ENCODE data around the gene MAGEC2. TPM values are rescaled to one million over a fixed set of nuclear protein-coding genes. Genes with fewer than 3 reads are reported as not detected.

Gene MAGEC2, protein sequence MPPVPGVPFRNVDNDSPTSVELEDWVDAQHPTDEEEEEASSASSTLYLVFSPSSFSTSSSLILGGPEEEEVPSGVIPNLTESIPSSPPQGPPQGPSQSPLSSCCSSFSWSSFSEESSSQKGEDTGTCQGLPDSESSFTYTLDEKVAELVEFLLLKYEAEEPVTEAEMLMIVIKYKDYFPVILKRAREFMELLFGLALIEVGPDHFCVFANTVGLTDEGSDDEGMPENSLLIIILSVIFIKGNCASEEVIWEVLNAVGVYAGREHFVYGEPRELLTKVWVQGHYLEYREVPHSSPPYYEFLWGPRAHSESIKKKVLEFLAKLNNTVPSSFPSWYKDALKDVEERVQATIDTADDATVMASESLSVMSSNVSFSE
- total RNA-seq (not detected), polyA plus RNA-seq (ENCODE audit: insufficient read depth, low read depth, low replicate concordance) (not detected)
- long read RNA-seq, donor 1: 0 reads
- long read RNA-seq, donor 2: 0 reads
- long read RNA-seq, donor 3: 0 reads
- long read RNA-seq, donor 4: 0 reads
- long read RNA-seq, donor 5: 0 reads
- long read RNA-seq, donor 6: 0 reads
- long read RNA-seq, donor 7: 0 reads
- long read RNA-seq, donor 8: 0 reads
- long read RNA-seq, donor 9: 0 reads
- long read RNA-seq, donor 10: 0 reads

DNA sequence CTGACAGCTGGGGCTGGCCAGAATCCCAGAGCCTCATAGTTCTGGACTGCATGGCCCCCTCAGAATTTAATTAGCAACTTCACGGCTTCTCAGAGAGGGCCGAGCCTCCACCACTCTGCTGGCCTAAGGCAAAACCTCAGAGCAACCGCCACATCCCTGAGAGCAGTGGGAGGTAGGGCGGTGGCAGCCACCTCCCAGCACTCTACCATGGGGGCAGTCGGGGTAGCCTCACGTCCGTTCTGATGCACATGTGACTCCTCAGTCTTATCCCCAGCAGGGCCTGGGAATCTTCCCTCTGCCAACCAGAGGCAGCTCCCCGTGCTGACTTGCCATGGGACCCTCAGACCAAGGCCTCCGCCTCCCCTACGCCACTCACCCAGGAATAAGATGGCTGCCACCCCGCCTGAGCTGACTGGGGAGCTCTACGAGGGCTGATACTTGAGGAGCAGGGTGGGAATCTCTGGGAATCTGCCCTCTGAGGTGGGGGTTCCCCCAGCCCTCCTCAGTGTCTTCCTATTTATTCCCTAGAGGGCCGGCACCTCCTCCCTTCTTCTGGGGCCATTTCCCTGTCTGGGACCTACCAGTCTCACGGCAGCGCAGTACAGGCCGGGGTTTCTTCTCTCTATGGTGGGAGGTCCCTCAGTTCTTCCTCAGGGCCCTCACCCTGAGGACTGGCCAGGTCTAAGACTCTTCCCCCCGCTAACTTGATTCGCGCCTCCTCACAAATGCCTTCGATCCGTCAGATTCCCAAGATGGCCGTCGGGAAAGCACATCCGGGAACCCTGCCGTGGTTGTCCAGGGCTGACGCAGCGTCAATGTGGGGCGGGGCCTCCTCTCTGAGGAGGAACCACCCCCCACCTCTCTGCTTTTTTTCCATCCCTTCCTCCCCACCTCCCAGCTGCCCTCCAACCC lies at the start of gene MAGEC2:
MAGEC2 (minus strand) TSS at position 769 of the 912 bp plus-strand sequence. CDS start 1,303 bp downstream, outside the sequence.
- H3K4me1 ChIP-seq (ENCODE audit: control insufficient read depth in 2 of 3, insufficient read depth in 2 of 3, low read depth in 1 of 3, low read length in 3 of 3): no peaks in the 10 kb centered on the region
- no peaks in the 10 kb centered on the region for H3K27me3 ChIP-seq (ENCODE audit: control insufficient read depth, insufficient read depth, low read length)
- no peaks in the 10 kb centered on the region for H3K36me3 ChIP-seq (ENCODE audit: control insufficient read depth in 2 of 3, insufficient read depth in 3 of 3, low read length in 3 of 3)
- DNase-seq: no peak
- intact Hi-C loops (cut with DNase I): no loop called here
- TF ChIP-seq, protein P1, sequence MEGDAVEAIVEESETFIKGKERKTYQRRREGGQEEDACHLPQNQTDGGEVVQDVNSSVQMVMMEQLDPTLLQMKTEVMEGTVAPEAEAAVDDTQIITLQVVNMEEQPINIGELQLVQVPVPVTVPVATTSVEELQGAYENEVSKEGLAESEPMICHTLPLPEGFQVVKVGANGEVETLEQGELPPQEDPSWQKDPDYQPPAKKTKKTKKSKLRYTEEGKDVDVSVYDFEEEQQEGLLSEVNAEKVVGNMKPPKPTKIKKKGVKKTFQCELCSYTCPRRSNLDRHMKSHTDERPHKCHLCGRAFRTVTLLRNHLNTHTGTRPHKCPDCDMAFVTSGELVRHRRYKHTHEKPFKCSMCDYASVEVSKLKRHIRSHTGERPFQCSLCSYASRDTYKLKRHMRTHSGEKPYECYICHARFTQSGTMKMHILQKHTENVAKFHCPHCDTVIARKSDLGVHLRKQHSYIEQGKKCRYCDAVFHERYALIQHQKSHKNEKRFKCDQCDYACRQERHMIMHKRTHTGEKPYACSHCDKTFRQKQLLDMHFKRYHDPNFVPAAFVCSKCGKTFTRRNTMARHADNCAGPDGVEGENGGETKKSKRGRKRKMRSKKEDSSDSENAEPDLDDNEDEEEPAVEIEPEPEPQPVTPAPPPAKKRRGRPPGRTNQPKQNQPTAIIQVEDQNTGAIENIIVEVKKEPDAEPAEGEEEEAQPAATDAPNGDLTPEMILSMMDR (IDR thresholded peaks at IDR 0.05; ENCODE audit: borderline replicate concordance, extremely low read depth, insufficient read depth): no peak
- no peak within 1 kb of the TSS for H3K4me3 ChIP-seq (ENCODE audit: low read length in 3 of 3)
- no peak within 1 kb of the TSS for H3K27ac ChIP-seq (ENCODE audit: low read depth in 2 of 2, low read length in 2 of 2)
- no peak within 1 kb of the TSS for H3K9ac ChIP-seq (ENCODE audit: low read length in 3 of 3)
- no peak for FAIRE-seq
- no peaks in the 10 kb centered on the region for H3K9me3 ChIP-seq (ENCODE audit: control insufficient read depth in 2 of 3, insufficient read depth in 1 of 3, low read length in 3 of 3)

GRCh38 chrX:142251680-142252079 lies 46.6 kb upstream of the MAGEC2 start:
- no peak overlapping the region for H3K4me3 ChIP-seq (ENCODE audit: low read length in 3 of 3)
- no peak overlapping the region for H3K27ac ChIP-seq (ENCODE audit: low read depth in 2 of 2, low read length in 2 of 2)
- intact Hi-C loops (cut with DNase I): no loop called here
- H3K4me1 ChIP-seq (ENCODE audit: control insufficient read depth in 2 of 3, insufficient read depth in 2 of 3, low read depth in 1 of 3, low read length in 3 of 3): no peaks in the 10 kb centered on the region
- no peak for DNase-seq
- no peak overlapping the region for H3K9ac ChIP-seq (ENCODE audit: low read length in 3 of 3)
- H3K9me3 ChIP-seq (ENCODE audit: control insufficient read depth in 2 of 3, insufficient read depth in 1 of 3, low read length in 3 of 3): no peaks in the 10 kb centered on the region
- TF ChIP-seq, protein P1 (IDR thresholded peaks at IDR 0.05; ENCODE audit: borderline replicate concordance, extremely low read depth, insufficient read depth): no peak
- H3K27me3 ChIP-seq (ENCODE audit: control insufficient read depth, insufficient read depth, low read length): no peaks in the 10 kb centered on the region
- H3K36me3 ChIP-seq (ENCODE audit: control insufficient read depth in 2 of 3, insufficient read depth in 3 of 3, low read length in 3 of 3): no peaks in the 10 kb centered on the region
- no peak for FAIRE-seq

DNA sequence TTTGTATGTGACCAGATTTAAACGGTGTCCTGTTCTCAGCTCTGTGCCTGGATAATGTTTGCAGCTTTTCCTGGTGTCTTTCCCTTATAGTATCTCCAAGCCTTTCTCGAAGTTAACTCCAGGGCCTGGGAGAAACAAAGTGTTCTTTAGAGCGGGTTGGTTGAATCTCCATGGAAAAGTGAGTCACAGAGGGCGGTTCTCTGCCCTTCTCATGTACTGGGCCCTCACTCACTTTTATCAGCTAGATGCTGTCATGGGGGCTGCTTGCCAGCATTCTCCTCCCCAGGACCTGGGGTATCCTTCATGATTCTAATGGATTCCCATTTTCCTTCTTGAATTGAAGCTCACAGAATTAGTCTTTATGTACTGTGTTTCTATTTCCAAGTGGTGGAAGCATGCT lies 46.1 kb upstream of the MAGEC2 start:
- TF ChIP-seq, protein P1 (IDR thresholded peaks at IDR 0.05; ENCODE audit: borderline replicate concordance, extremely low read depth, insufficient read depth): no peak
- H3K27ac ChIP-seq (ENCODE audit: low read depth in 2 of 2, low read length in 2 of 2): no peak overlapping the region
- H3K9me3 ChIP-seq (ENCODE audit: control insufficient read depth in 2 of 3, insufficient read depth in 1 of 3, low read length in 3 of 3): no peaks in the 10 kb centered on the region
- H3K36me3 ChIP-seq (ENCODE audit: control insufficient read depth in 2 of 3, insufficient read depth in 3 of 3, low read length in 3 of 3): no peaks in the 10 kb centered on the region
- intact Hi-C loops (cut with DNase I): no loop called here
- DNase-seq (no peak), FAIRE-seq (no peak)
- no peak overlapping the region for H3K4me3 ChIP-seq (ENCODE audit: low read length in 3 of 3)
- no peaks in the 10 kb centered on the region for H3K27me3 ChIP-seq (ENCODE audit: control insufficient read depth, insufficient read depth, low read length)
- no peak overlapping the region for H3K9ac ChIP-seq (ENCODE audit: low read length in 3 of 3)
- H3K4me1 ChIP-seq (ENCODE audit: control insufficient read depth in 2 of 3, insufficient read depth in 2 of 3, low read depth in 1 of 3, low read length in 3 of 3): no peaks in the 10 kb centered on the region
